Calu3 (cell line): Measurements from ENCODE around the gene PHF13. TPM values are rescaled to one million over a fixed set of nuclear protein-coding genes. Genes with fewer than 3 reads are reported as not detected.
"Not testable (repeated sequence)": the region's sequence is repeated elsewhere in the genome, so short reads cannot be mapped to it uniquely, and the experiment has no call there.

Experiments used
- BruUV-seq: library from RNA; stranded (reverse); fragments of 400-500 nt; replicated peaks from 2 replicates; lab custom pipeline; 2021; lab: Mats Ljungman, UMichigan
- CTCF ChIA-PET: fragments of 300-600 bp; sonication (Branson Sonifier 250); formaldehyde crosslinking; loops from one replicate; lab custom pipeline; 2022; ENCODE audit warnings: antibody characterized with exemption; lab: Charles Lee
- DNase-seq: peaks from one replicate; pipeline ENCODE4 v3.0.0; 2022
- H3K27ac Mint-ChIP-seq: one replicate; pipeline ENCODE4 v1.8.0; 2022; ENCODE audit warnings: mixed read lengths; ENCODE audit not compliant: unreplicated experiment
- H3K27me3 Mint-ChIP-seq: one replicate; pipeline ENCODE4 v1.8.0; 2022; ENCODE audit warnings: mixed read lengths; ENCODE audit not compliant: unreplicated experiment
- H3K36me3 Mint-ChIP-seq: one replicate; pipeline ENCODE4 v1.8.0; 2022; ENCODE audit warnings: mild to moderate bottlenecking, moderate library complexity, mixed read lengths; ENCODE audit not compliant: insufficient read depth, unreplicated experiment
- H3K4me1 Mint-ChIP-seq: one replicate; pipeline ENCODE4 v1.8.0; 2022; ENCODE audit warnings: mild to moderate bottlenecking, low read depth, mixed read lengths; ENCODE audit not compliant: unreplicated experiment
- H3K4me3 Mint-ChIP-seq: one replicate; pipeline ENCODE4 v1.8.0; 2022; ENCODE audit warnings: mild to moderate bottlenecking, low read depth, moderate library complexity, mixed read lengths; ENCODE audit not compliant: unreplicated experiment
- H3K9me3 Mint-ChIP-seq: one replicate; pipeline ENCODE4 v1.8.0; 2022; ENCODE audit warnings: low read depth, mixed read lengths; ENCODE audit not compliant: unreplicated experiment
- intact Hi-C: fragments of 100-400 bp; cut with micrococcal nuclease; formaldehyde crosslinking; loops from one replicate; pipeline ENCODE4 v1.10.0; 2022; ENCODE audit not compliant: unreplicated experiment
- total RNA-seq: library from RNA; stranded (reverse); gene quantifications from 2 replicates; pipeline ENCODE4 v1.2.3, GENCODE V29; 2022
- TF ChIP-seq, protein P1 (sequence below): fragments of 200-600 bp; IDR thresholded peaks from one replicate; pipeline ENCODE4 v1.8.0; 2022; ENCODE audit warnings: antibody characterized with exemption; ENCODE audit not compliant: unreplicated experiment

The PHF13 gene
- total RNA-seq, 1 experiment from 2014 or later, result 14.5 TPM

- Mint-ChIP-seq H3K27ac (no peak overlapping the region), H3K36me3 (peaks cover 49% of the 10 kb centered on the region)
- no TSS peak for BruUV-seq
Measured at GRCh38 chr1:6635161-6635909, 21.8 kb downstream of the PHF13 start.

GRCh38 chr1:6635910-6636760 lies 22.6 kb downstream of the PHF13 start:
- H3K36me3 Mint-ChIP-seq, result peaks cover 51% of the 10 kb centered on the region

More at GRCh38 chr1:6635161-6635909, 21.8 kb downstream of the PHF13 start:
- Mint-ChIP-seq H3K4me3 (no peak overlapping the region), H3K4me1 (no peaks in the 10 kb centered on the region), H3K9me3 (no peaks in the 10 kb centered on the region), H3K27me3 (no peaks in the 10 kb centered on the region)
- DNase-seq, result no peak
- TF ChIP-seq, protein P1, sequence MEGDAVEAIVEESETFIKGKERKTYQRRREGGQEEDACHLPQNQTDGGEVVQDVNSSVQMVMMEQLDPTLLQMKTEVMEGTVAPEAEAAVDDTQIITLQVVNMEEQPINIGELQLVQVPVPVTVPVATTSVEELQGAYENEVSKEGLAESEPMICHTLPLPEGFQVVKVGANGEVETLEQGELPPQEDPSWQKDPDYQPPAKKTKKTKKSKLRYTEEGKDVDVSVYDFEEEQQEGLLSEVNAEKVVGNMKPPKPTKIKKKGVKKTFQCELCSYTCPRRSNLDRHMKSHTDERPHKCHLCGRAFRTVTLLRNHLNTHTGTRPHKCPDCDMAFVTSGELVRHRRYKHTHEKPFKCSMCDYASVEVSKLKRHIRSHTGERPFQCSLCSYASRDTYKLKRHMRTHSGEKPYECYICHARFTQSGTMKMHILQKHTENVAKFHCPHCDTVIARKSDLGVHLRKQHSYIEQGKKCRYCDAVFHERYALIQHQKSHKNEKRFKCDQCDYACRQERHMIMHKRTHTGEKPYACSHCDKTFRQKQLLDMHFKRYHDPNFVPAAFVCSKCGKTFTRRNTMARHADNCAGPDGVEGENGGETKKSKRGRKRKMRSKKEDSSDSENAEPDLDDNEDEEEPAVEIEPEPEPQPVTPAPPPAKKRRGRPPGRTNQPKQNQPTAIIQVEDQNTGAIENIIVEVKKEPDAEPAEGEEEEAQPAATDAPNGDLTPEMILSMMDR, result no peak
- CTCF ChIA-PET, result interaction anchor here (1.0 kb wide), 1 partner anchor 35 kb away, joined by 4 read pairs; no protein-coding TSS in a partner anchor
- intact Hi-C loops, result no loop called here

DNA sequence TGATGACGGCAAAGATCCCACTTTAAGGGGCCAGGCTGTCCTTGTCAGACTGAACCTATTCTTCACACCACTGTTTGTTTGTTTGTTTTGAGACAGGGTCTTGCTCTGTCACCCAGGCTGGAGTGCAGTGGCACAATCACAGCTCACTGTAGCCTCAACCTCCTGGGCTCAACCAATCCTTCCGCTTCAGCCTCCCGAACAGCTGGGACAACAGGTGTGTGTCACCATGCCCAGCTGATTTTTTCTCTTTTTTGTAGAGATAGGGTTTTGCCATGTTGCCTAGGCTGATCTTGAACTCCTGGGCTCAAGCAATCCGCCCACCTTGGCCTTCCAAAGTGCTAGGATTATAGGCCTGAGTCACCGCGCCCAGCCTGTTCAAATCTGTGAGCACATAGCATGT lies 23.2 kb downstream of the PHF13 start:
- H3K27me3 Mint-ChIP-seq, CTCF ChIA-PET, H3K9me3 Mint-ChIP-seq, intact Hi-C loops, DNase-seq, H3K4me1 Mint-ChIP-seq, BruUV-seq, H3K27ac Mint-ChIP-seq, H3K4me3 Mint-ChIP-seq: not testable (repeated sequence)
- peaks cover 52% of the 10 kb centered on the region for H3K36me3 Mint-ChIP-seq

More at GRCh38 chr1:6635910-6636760, 22.6 kb downstream of the PHF13 start:
- no peak for DNase-seq
- no peak overlapping the region for H3K4me3 Mint-ChIP-seq
- H3K27ac Mint-ChIP-seq, result no peak overlapping the region
- no peaks in the 10 kb centered on the region for H3K4me1 Mint-ChIP-seq
- no peaks in the 10 kb centered on the region for H3K9me3 Mint-ChIP-seq
- intact Hi-C loops, result no loop called here
- CTCF ChIA-PET, result no interaction called here
- TF ChIP-seq, protein P1, result no peak
- BruUV-seq, result no TSS peak
- no peaks in the 10 kb centered on the region for H3K27me3 Mint-ChIP-seq

DNA sequence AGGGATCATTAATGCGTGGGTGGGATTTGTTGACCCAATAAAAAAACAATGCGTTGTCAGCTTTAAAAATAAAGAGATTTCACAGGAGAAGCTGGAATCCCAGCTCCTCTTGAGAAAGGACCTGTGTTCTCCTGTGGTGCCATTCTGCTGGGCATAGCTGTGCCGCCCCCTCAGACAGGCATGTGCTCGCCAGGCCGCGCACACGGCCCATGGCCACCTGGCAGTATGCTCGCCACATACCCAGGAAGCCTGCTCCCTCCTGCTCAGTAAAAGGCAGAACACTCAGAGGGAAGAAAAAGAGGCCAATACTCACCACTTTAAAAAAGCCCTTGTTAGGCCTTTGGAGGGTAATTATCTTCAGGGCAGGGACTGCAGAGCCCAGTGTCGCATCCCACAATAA lies 24.2 kb downstream of the PHF13 start:
- CTCF ChIA-PET, result no interaction called here
- Mint-ChIP-seq H3K9me3 (no peaks in the 10 kb centered on the region), H3K4me3 (no peak overlapping the region), H3K27me3 (no peaks in the 10 kb centered on the region), H3K4me1 (no peaks in the 10 kb centered on the region), H3K36me3 (peaks cover 53% of the 10 kb centered on the region), H3K27ac (no peak overlapping the region)
- DNase-seq, result no peak
- intact Hi-C loops, result no loop called here
- no TSS peak for BruUV-seq
- TF ChIP-seq, protein P1, result no peak
